Endothelial cell of umbilical vein (primary cell): ENCODE results near the gene IFT57. TPM values are rescaled to one million over a fixed set of nuclear protein-coding genes. Genes with fewer than 3 reads are reported as not detected.

Experiments used
- BruUV-seq: library from RNA; stranded (reverse); fragments of 400-500 nt; replicated peaks from 2 replicates; lab custom pipeline; 2021; lab: Mats Ljungman, UMichigan
- CTCF ChIA-PET: fragments of 300-600, 350-600 bp; sonication (Branson Sonifier 250); formaldehyde crosslinking; loops from one replicate; lab custom pipeline; 2021; ENCODE audit warnings: antibody characterized with exemption, inconsistent platforms; lab: Charles Lee
- POLR2A ChIA-PET: fragments of 300-600, 350-600 bp; sonication (Branson Sonifier 250); formaldehyde crosslinking; loops from one replicate; lab custom pipeline; 2021; ENCODE audit warnings: antibody characterized with exemption, inconsistent platforms; lab: Charles Lee
- DNase-seq: peaks from one replicate; pipeline ENCODE4 v3.0.0-alpha.2; 2011; ENCODE audit warnings: low read depth, low spot score
- FAIRE-seq: peaks from 2 replicates; lab custom pipeline; 2011; peaks lifted over from hg19 to GRCh38; lab: Jason Lieb, UNC
- H2AFZ ChIP-seq: 2 replicates; pipeline ENCODE4 v1.6.0; 2012; ENCODE audit warnings: low read depth, low read length, control low read depth, inconsistent platforms
- H3K27ac ChIP-seq: 2 replicates; pipeline ENCODE4 v1.5.1; 2011; ENCODE audit warnings: low read depth, mild to moderate bottlenecking, control low read depth, low read length, moderate library complexity; ENCODE audit not compliant: insufficient read depth
- H3K27me3 ChIP-seq, 2 experiments: 2 replicates each; pipeline versions ENCODE4 v1.6.0 to v1.6.1; 2011; ENCODE audit warnings: low read length in 2 of 2, mixed read lengths in 1 of 2; ENCODE audit not compliant: control insufficient read depth in 2 of 2, insufficient read depth in 2 of 2
- H3K36me3 ChIP-seq, 2 experiments: 2 replicates in 1 of 2; 3 replicates in 1 of 2; pipeline ENCODE4 v1.5.1; 2011; ENCODE audit warnings: low read length in 2 of 2, mild to moderate bottlenecking in 1 of 2, moderate library complexity in 1 of 2; ENCODE audit not compliant: control insufficient read depth in 2 of 2, insufficient read depth in 2 of 2; ENCODE audit errors: extremely low read depth in 1 of 2
- H3K4me1 ChIP-seq: 3 replicates; pipeline ENCODE4 v1.5.1; 2011; ENCODE audit warnings: mild to moderate bottlenecking, low read length; ENCODE audit not compliant: control insufficient read depth, insufficient read depth; ENCODE audit errors: extremely low read depth
- H3K4me2 ChIP-seq: 2 replicates; pipeline ENCODE4 v1.6.1; 2011; ENCODE audit warnings: low read length, control low read depth, mixed read lengths; ENCODE audit not compliant: insufficient read depth
- H3K4me3 ChIP-seq, 3 experiments: fragments of 200-600 bp in 1 of 3; sonication (generic), shearing (Covaris generic) in 1 of 3; replicated peaks in 1 of 3; 2 replicates each; pipeline ENCODE4 v1.5.1; 2011 to 2016; ENCODE audit warnings: control low read depth in 3 of 3, low read length in 3 of 3, mild to moderate bottlenecking in 2 of 3, inconsistent platforms in 1 of 3, low read depth in 1 of 3, moderate library complexity in 1 of 3; ENCODE audit not compliant: insufficient read depth in 1 of 3
- H3K79me2 ChIP-seq: 2 replicates; pipeline ENCODE4 v1.6.0; 2012; ENCODE audit warnings: low read length, inconsistent platforms; ENCODE audit not compliant: control insufficient read depth, insufficient read depth
- H3K9ac ChIP-seq: replicated peaks from 2 replicates; pipeline ENCODE3; 2011; ENCODE audit warnings: low read length, control low read depth; ENCODE audit not compliant: insufficient read depth; ENCODE audit errors: extremely low read depth
- H3K9me1 ChIP-seq: replicated peaks from 3 replicates; pipeline ENCODE4 v1.6.0; 2011; ENCODE audit warnings: mild to moderate bottlenecking, low read length; ENCODE audit not compliant: control insufficient read depth, insufficient read depth; ENCODE audit errors: extremely low read depth
- H3K9me3 ChIP-seq: replicated peaks from 2 replicates; pipeline ENCODE4 v1.5.1; 2012; ENCODE audit warnings: low read length, inconsistent platforms; ENCODE audit not compliant: control insufficient read depth, insufficient read depth
- H4K20me1 ChIP-seq: replicated peaks from 2 replicates; pipeline ENCODE3; 2011; ENCODE audit warnings: mild to moderate bottlenecking, low read length; ENCODE audit not compliant: control insufficient read depth, insufficient read depth; ENCODE audit errors: extremely low read depth
- CTCF ChIP-seq, 2 donors: IDR thresholded peaks; 1 replicate in 1 of 2; 2 replicates in 1 of 2; pipeline ENCODE4 v1.5.1; 2011; ENCODE audit warnings: low read length in 2 of 2, mild to moderate bottlenecking in 2 of 2, moderate library complexity in 2 of 2, control low read depth in 1 of 2, inconsistent platforms in 1 of 2, low read depth in 1 of 2; ENCODE audit not compliant: insufficient read depth in 1 of 2; ENCODE audit errors: extremely low read depth in 1 of 2
- EZH2 ChIP-seq: IDR thresholded peaks from 2 replicates; pipeline ENCODE4 v1.6.1; 2012; ENCODE audit warnings: borderline replicate concordance, low read depth, mild to moderate bottlenecking, moderate library complexity, low read length, inconsistent platforms; ENCODE audit not compliant: severe bottlenecking
- FOS ChIP-seq: IDR thresholded peaks from 2 replicates; pipeline ENCODE4 v1.6.1; 2011; ENCODE audit warnings: mild to moderate bottlenecking, low read length, moderate library complexity, borderline replicate concordance; ENCODE audit not compliant: insufficient read depth
- GATA2 ChIP-seq: IDR thresholded peaks from 2 replicates; pipeline ENCODE4 v1.7.0; 2011; ENCODE audit warnings: low read depth, mild to moderate bottlenecking, moderate library complexity, mixed read lengths, low read length; ENCODE audit not compliant: insufficient read length, insufficient read depth
- JUN ChIP-seq: IDR thresholded peaks from 2 replicates; pipeline ENCODE4 v1.6.1; 2011; ENCODE audit warnings: borderline replicate concordance, low read depth; ENCODE audit not compliant: insufficient read length, insufficient read depth
- MAX ChIP-seq: IDR thresholded peaks from 2 replicates; pipeline ENCODE4 v1.6.1; 2011; ENCODE audit not compliant: insufficient read depth, insufficient read length
- MYC ChIP-seq: IDR thresholded peaks from one replicate; pipeline ENCODE4 v1.6.1; 2011; ENCODE audit warnings: mild to moderate bottlenecking, low read depth, low read length
- POLR2A ChIP-seq: IDR thresholded peaks from 2 replicates; pipeline ENCODE4 v1.6.1; 2012; ENCODE audit warnings: low read depth, mild to moderate bottlenecking, control low read depth, low read length
- POLR2AphosphoS5 ChIP-seq: IDR thresholded peaks from 2 replicates; pipeline ENCODE4 v1.6.1; 2012; ENCODE audit warnings: low read depth, mild to moderate bottlenecking, control low read depth, low read length, moderate library complexity; ENCODE audit not compliant: insufficient read depth
- dilution Hi-C: fragments of 300-500 bp; cut with MboI; formaldehyde crosslinking; loops from one replicate; pipeline ENCODE4 v1.15.0; 2019; ENCODE audit warnings: low sequenced_read_pairs; ENCODE audit not compliant: extremely low pct_ligation_motif_present
- intact Hi-C: fragments of 100-400 bp; cut with micrococcal nuclease; formaldehyde crosslinking; loops from one replicate; pipeline ENCODE4 v1.10.0; 2022
- polyA plus RNA-seq, 4 experiments: library from polyadenylated mRNA; depleted of rRNA in 3 of 4; stranded (reverse) in 3 of 4; unstranded in 1 of 4; fragments of >200 nt; gene quantifications; 2 replicates each; pipeline versions ENCODE4 v1.2.1 to v1.2.3, GENCODE V29; 2011 to 2012; ENCODE audit warnings: missing spikeins in 1 of 4
- total RNA-seq: library from RNA; stranded (reverse); gene quantifications from 2 replicates; pipeline ENCODE4 v1.2.3, GENCODE V29; 2021

IFT57 gene
- total and polyA plus RNA-seq, 2 donors (not counting 3 experiments of a cell fraction or from before 2014, with no cell fraction given): 15.2 to 25.1 TPM

- Histone ChIP-seq H3K9me3 (no peaks in the 10 kb centered on the region), H4K20me1 (no peaks in the 10 kb centered on the region), H3K27ac (peak overlapping the region; percentile 68), H3K4me1 (peaks cover 21% of the 10 kb centered on the region), H3K36me3 (no peaks in the 10 kb centered on the region), H3K79me2 (peaks cover 3% of the 10 kb centered on the region), H2AFZ (peak overlapping the region; percentile 77), H3K4me2 (peak overlapping the region; percentile 92), H3K27me3 (no peaks in the 10 kb centered on the region), H3K9me1 (no peaks in the 10 kb centered on the region), H3K4me3 (peak overlapping the region; percentile 66 to 87 (median 82)), H3K9ac (peak overlapping the region; percentile 92)
- no peak for TF ChIP-seq JUN
- no peak for TF ChIP-seq EZH2
- TF ChIP-seq MYC: no peak
- no peak for TF ChIP-seq GATA2
- TF ChIP-seq POLR2AphosphoS5: no peak
- no peak for TF ChIP-seq POLR2A
- TF ChIP-seq FOS: no peak
- TF ChIP-seq CTCF (IDR thresholded peaks at IDR 0.05; ENCODE audit: extremely low read depth in 1 of 2, insufficient read depth in 1 of 2, low read depth in 1 of 2, low read length in 2 of 2): no peak
- TF ChIP-seq MAX: no peak
- DNase-seq: peak; percentile 32
- intact Hi-C loops (loop anchor here (5.0 to 10.0 kb wide), 2 partner anchors 184 to 987 kb away; no protein-coding TSS in a partner anchor), dilution Hi-C loops (no loop called here)
- no TSS peak for BruUV-seq
- no peak for FAIRE-seq
- CTCF ChIA-PET: interaction anchor here (1.2 kb wide), 1 partner anchor 68 kb away, joined by 3 read pairs; no protein-coding TSS in a partner anchor
- POLR2A ChIA-PET: no interaction called here
Observed at GRCh38 chr3:108221393-108221792, 831 bp downstream of the IFT57 start.
